ENCODE results near the gene FARSA.

GRCh38 chr19:12884627-12884925 lies 48.9 kb downstream of the FARSA start:
- TF ChIP-seq, protein P1, sequence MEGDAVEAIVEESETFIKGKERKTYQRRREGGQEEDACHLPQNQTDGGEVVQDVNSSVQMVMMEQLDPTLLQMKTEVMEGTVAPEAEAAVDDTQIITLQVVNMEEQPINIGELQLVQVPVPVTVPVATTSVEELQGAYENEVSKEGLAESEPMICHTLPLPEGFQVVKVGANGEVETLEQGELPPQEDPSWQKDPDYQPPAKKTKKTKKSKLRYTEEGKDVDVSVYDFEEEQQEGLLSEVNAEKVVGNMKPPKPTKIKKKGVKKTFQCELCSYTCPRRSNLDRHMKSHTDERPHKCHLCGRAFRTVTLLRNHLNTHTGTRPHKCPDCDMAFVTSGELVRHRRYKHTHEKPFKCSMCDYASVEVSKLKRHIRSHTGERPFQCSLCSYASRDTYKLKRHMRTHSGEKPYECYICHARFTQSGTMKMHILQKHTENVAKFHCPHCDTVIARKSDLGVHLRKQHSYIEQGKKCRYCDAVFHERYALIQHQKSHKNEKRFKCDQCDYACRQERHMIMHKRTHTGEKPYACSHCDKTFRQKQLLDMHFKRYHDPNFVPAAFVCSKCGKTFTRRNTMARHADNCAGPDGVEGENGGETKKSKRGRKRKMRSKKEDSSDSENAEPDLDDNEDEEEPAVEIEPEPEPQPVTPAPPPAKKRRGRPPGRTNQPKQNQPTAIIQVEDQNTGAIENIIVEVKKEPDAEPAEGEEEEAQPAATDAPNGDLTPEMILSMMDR (IDR thresholded peaks at IDR 0.05), result no peak
- TF ChIP-seq POLR2A (IDR thresholded peaks at IDR 0.05), result no peak
